IMR-90 (cell line): ENCODE measurements around the gene ZNF365.

Experiments
- CTCF ChIP-seq: conservative IDR thresholded peaks from 2 replicates; pipeline ENCODE4 v1.5.1; 2012; ENCODE audit warnings: mild to moderate bottlenecking, low read depth, low read length, improper control_type of control experiment
- POLR2A ChIP-seq: IDR thresholded peaks from 2 replicates; pipeline ENCODE4 v1.6.1; 2012; ENCODE audit warnings: mild to moderate bottlenecking, low read depth, low read length
- SMC3 ChIP-seq: fragments of 150-350 bp; IDR thresholded peaks from 2 replicates; pipeline ENCODE4 v1.6.1; 2016; ENCODE audit warnings: low read depth, mild to moderate bottlenecking, antibody characterized with exemption, low read length, moderate library complexity

- no peak for TF ChIP-seq POLR2A
- no peak for TF ChIP-seq SMC3
- no peak for TF ChIP-seq CTCF
Observed at GRCh38 chr10:62376071-62377025, 2.2 kb downstream of the ZNF365 start.
